DND-41 (cell line): Measurements from ENCODE around the gene MAML3.

ENCODE experiments used
- ATAC-seq: fragments of 200-7000 bp; cut with Tn5 transposase; 3 replicates; pipeline ENCODE4 v1.9.1; 2021; ENCODE audit warnings: low read depth; ENCODE audit not compliant: insufficient read depth
- DNase-seq: peaks from one replicate; pipeline ENCODE4 v3.0.0-alpha.2; 2020
- H2AFZ ChIP-seq: 2 replicates; pipeline ENCODE4 v1.6.0; 2012; ENCODE audit warnings: low read depth, low read length
- H3K27ac ChIP-seq: 2 replicates; pipeline ENCODE4 v1.5.1; 2012; ENCODE audit warnings: low read length, inconsistent platforms
- H3K27me3 ChIP-seq: fragments of 200-600 bp; sonication (generic); 2 replicates; pipeline ENCODE4 v1.6.0; 2012; ENCODE audit warnings: low read length, mild to moderate bottlenecking, inconsistent platforms; ENCODE audit not compliant: insufficient read depth, poor library complexity
- H3K36me3 ChIP-seq: 2 replicates; pipeline ENCODE4 v1.5.1; 2012; ENCODE audit warnings: low read length, inconsistent platforms; ENCODE audit not compliant: insufficient read depth
- H3K4me1 ChIP-seq: 2 replicates; pipeline ENCODE4 v1.5.1; 2012; ENCODE audit warnings: mild to moderate bottlenecking, low read length; ENCODE audit not compliant: insufficient read depth
- H3K4me2 ChIP-seq: 2 replicates; pipeline ENCODE4 v1.6.0; 2012; ENCODE audit warnings: mild to moderate bottlenecking, moderate library complexity, low read length, inconsistent platforms; ENCODE audit not compliant: insufficient read depth
- H3K4me3 ChIP-seq, 2 experiments: fragments of 200-600 bp in 1 of 2; shearing (Covaris generic) in 1 of 2; 2 replicates each; pipeline ENCODE4 v1.5.1; 2012 to 2016; ENCODE audit warnings: inconsistent platforms in 2 of 2, low read length in 2 of 2, mild to moderate bottlenecking in 2 of 2, low read depth in 1 of 2, moderate library complexity in 1 of 2
- H3K79me2 ChIP-seq: 2 replicates; pipeline ENCODE4 v1.6.0; 2012; ENCODE audit warnings: low read length, inconsistent platforms; ENCODE audit not compliant: insufficient read depth
- H3K9ac ChIP-seq: 2 replicates; pipeline ENCODE4 v1.6.0; 2012; ENCODE audit warnings: low read depth, mild to moderate bottlenecking, inconsistent platforms, low read length, moderate library complexity
- H3K9me3 ChIP-seq: 2 replicates; pipeline ENCODE4 v1.5.1; 2012; ENCODE audit warnings: low read length, moderate library complexity, mild to moderate bottlenecking, inconsistent platforms; ENCODE audit not compliant: insufficient read depth, severe bottlenecking
- H4K20me1 ChIP-seq: 2 replicates; pipeline ENCODE4 v1.6.0; 2012; ENCODE audit warnings: low read length; ENCODE audit not compliant: insufficient read depth
- EZH2 ChIP-seq: IDR thresholded peaks from 3 replicates; pipeline ENCODE4 v1.6.1; 2012; ENCODE audit warnings: borderline replicate concordance, low read depth, mild to moderate bottlenecking, moderate library complexity, low read length, inconsistent platforms; ENCODE audit not compliant: severe bottlenecking
- TF ChIP-seq, protein P1 (sequence below): IDR thresholded peaks from 2 replicates; pipeline ENCODE4 v1.5.1; 2012; ENCODE audit warnings: borderline replicate concordance, low read length, moderate library complexity, mild to moderate bottlenecking; ENCODE audit not compliant: poor library complexity, severe bottlenecking; ENCODE audit errors: extremely low read depth

Gene MAML3

DNA sequence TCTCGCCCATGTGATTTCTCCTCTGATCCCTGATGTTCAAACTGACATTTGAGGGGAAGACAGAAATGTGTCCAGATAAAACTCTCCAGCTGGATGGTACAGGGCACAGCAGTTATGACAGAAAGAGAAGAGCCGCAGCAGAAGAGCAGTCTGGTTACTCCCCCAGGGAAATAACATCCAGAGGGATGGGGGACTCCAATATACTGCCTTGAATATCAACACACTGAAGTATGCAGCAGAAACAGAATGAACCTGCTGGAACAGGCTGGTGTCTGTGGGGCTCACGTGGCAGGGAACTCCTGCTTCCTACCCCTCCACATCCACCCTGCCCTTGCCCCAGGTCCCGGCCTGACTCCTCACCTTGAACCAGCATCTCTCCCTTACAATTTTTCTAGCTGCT is 394.9 kb downstream of the MAML3 start:
- H3K27ac ChIP-seq = no peak overlapping the region
- no peaks in the 10 kb centered on the region for H3K36me3 ChIP-seq
- no peak overlapping the region for H3K4me3 ChIP-seq
- H2AFZ ChIP-seq = no peak overlapping the region
- H3K79me2 ChIP-seq = no peaks in the 10 kb centered on the region
- TF ChIP-seq, protein P1, sequence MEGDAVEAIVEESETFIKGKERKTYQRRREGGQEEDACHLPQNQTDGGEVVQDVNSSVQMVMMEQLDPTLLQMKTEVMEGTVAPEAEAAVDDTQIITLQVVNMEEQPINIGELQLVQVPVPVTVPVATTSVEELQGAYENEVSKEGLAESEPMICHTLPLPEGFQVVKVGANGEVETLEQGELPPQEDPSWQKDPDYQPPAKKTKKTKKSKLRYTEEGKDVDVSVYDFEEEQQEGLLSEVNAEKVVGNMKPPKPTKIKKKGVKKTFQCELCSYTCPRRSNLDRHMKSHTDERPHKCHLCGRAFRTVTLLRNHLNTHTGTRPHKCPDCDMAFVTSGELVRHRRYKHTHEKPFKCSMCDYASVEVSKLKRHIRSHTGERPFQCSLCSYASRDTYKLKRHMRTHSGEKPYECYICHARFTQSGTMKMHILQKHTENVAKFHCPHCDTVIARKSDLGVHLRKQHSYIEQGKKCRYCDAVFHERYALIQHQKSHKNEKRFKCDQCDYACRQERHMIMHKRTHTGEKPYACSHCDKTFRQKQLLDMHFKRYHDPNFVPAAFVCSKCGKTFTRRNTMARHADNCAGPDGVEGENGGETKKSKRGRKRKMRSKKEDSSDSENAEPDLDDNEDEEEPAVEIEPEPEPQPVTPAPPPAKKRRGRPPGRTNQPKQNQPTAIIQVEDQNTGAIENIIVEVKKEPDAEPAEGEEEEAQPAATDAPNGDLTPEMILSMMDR = no peak
- no peak for TF ChIP-seq EZH2
- H3K4me1 ChIP-seq = no peaks in the 10 kb centered on the region; the same call in 1 of the 2 replicates
- H3K9ac ChIP-seq = no peak overlapping the region
- DNase-seq (no peak), ATAC-seq (no peak)
- H3K4me2 ChIP-seq = no peak overlapping the region
- H3K27me3 ChIP-seq = no peaks in the 10 kb centered on the region
- H3K9me3 ChIP-seq = no peaks in the 10 kb centered on the region
- no peaks in the 10 kb centered on the region for H4K20me1 ChIP-seq

DNA sequence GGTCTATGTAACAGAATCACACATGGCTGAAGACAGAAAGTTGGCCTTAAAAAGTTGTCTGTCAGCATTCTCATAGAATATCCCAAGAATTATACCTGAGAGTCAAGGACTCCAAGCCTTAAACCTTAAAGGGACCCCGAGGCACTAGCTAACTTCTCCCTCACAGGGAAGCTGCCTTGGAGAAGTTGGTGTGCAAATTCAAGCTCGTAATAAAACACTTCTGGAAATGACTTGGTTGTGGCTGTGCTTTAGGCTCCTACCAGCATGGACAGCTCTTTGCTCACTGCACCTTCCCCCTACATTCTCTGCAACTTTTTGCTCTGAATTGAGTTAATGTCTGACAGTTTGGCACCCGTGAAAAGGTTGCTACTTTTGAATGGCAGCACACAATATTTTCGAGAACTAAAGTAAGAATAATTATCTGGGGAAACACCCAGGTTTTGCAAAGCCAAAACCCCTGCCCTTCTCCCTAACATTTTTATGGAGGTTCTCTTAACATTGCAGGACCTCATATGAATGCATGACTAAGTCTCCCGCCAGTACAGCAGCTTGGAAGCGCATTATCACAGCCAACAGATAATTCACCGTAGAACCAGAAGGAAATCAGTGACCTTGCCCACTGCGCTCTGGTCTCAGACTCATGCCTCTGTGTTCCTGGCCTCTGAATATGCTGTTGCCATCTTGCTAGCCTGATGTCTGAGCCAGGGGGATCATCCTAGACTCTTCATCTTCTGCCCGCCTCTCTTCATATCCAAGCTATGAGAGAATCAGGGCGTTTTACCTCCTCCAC is 397.4 kb downstream of the MAML3 start:
- Histone ChIP-seq H4K20me1 (no peaks in the 10 kb centered on the region), H3K9ac (no peak overlapping the region), H3K4me2 (no peak overlapping the region), H3K27ac (no peak overlapping the region), H3K27me3 (no peaks in the 10 kb centered on the region), H3K4me1 (no peaks in the 10 kb centered on the region), H3K79me2 (no peaks in the 10 kb centered on the region), H3K4me3 (no peak overlapping the region), H3K9me3 (no peaks in the 10 kb centered on the region), H3K36me3 (no peaks in the 10 kb centered on the region), H2AFZ (no peak overlapping the region)
- DNase-seq (no peak), ATAC-seq (no peak)
- no peak for TF ChIP-seq EZH2
- TF ChIP-seq, protein P1 = no peak

DNA sequence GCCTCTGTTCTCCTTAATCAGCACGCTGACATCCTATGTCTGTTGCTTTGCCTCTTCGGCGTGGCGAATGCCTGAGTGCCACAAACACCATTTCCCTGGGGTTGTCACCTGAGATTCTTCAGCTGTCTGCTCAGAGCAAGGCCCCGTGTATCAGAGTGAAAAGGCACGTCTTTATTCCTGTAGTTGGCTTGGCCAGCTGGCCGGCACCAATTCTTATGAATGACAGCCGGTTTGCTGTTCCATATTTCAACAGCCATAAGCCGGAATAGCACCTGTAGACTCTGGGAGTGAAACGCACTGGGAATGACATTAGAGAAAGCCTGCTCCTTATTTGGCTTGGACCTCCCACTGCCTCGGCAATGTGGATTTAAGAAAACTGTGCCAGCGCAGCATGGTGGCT is 399.0 kb downstream of the MAML3 start:
- ATAC-seq (no peak), DNase-seq (no peak)
- no peaks in the 10 kb centered on the region for H3K27me3 ChIP-seq
- H3K9ac ChIP-seq = no peak overlapping the region
- TF ChIP-seq, protein P1 = no peak
- TF ChIP-seq EZH2 = no peak
- no peaks in the 10 kb centered on the region for H3K9me3 ChIP-seq
- H3K27ac ChIP-seq = no peak overlapping the region
- no peak overlapping the region for H2AFZ ChIP-seq
- no peaks in the 10 kb centered on the region for H3K4me1 ChIP-seq
- no peaks in the 10 kb centered on the region for H3K36me3 ChIP-seq
- H3K4me3 ChIP-seq = no peak overlapping the region
- no peaks in the 10 kb centered on the region for H4K20me1 ChIP-seq
- H3K79me2 ChIP-seq = no peaks in the 10 kb centered on the region
- no peak overlapping the region for H3K4me2 ChIP-seq
